ENCODE results near the gene UBE4B. TPM values are rescaled to one million over a fixed set of nuclear protein-coding genes. Genes with fewer than 3 reads are reported as not detected.
"Not testable (repeated sequence)": the region's sequence is repeated elsewhere in the genome, so short reads cannot be mapped to it uniquely, and the experiment has no call there.

UBE4B gene
- total RNA-seq, 1 experiment from 2014 or later = 20.8 TPM

GRCh38 chr1:10171105-10171767 is 138.5 kb downstream of the UBE4B start:
- no peak for DNase-seq (ENCODE audit: low read depth)

- DNase-seq (ENCODE audit: low read depth) = no peak
These were observed 139.4 kb downstream of the UBE4B start for GRCh38 chr1:10171995-10172669.

DNA sequence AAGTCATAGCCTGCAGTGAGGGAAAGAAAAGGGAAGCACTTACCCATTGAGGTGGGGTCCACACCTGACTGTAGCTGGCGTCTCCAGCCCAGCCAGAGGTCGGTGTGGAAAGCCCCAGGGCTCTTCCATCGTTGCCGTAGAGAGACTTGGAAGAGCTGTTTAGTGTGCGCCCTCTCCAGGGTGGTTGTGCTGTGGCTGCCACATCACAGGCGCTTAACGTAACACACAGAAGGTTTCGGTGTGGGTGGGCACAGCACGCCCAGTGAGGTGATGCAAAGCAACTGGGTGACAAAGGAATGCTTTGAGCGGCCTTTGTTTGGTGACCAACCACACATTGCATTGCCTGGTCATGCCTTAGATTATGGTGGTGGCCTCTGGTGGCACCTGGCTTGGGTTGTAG is 140.8 kb downstream of the UBE4B start:
- DNase-seq (ENCODE audit: low read depth) = no peak

- no peak for DNase-seq (ENCODE audit: low read depth)
These were observed 145.1 kb downstream of the UBE4B start for GRCh38 chr1:10177876-10178275.

DNA sequence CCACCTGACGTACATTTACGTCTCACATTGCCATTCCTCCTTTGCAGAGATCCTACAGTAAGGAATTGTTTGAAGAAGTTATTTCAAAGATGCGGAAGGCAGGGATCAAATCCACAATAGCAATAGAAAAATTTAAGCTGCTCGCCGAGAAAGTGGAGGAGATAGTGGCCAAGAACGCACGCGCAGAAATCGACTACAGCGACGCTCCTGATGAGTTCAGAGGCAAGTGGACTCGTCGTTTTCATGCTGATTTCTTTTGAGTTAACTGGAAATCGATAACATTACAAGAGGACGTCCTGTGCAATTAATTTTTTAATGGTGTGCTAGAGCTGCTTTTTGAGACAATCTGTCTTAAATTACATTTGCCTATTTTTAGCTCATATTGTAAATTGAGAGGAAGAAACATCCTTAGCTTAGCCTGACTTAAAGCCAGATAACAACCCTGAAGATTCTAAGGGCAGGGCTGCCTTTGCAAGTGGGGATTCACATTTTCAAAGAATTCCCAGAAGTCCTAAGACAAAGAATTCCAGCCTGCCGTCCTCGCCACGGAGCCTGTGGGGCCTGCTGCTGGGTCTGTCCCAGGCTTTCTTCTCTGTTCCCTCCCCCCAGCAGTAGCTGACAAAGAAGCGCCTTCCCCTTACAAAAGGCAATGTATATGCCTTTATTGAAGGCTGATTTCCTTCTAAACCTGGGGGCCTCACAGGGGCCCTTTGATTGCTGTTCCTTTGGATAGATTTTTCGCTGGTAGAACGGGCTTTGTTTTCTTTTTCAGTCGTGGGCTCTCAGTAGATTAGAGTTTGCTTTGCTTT is 146.0 kb downstream of the UBE4B start:
- no peak for DNase-seq (ENCODE audit: low read depth)

DNA sequence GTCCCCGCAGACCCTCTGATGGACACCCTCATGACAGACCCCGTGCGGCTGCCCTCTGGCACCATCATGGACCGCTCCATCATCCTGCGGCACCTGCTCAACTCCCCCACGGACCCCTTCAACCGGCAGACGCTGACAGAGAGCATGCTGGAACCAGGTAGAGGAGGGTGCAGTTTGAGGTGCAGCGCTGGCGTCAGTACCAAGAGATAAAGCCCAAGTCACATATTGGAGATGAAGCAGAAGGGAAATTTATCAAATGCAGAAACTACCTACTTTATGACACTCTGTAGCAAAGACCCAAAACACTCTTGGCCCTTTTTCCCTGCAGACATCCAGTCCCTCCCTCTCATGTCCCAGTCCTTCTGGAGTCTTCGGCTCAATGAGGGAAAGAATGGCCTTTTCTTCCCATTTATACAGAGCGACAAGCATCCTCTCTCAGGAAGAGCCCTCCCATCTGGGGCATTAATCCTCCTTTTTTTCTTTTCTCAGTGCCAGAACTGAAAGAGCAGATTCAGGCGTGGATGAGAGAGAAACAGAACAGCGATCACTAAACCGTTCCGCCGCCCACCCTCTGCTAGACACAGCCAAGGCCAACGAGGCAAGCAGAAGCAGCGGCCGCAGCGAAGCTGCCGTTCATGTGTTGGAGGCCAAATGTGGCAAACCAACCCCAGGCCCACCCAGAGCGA is 146.8 kb downstream of the UBE4B start:
- no peak for DNase-seq (ENCODE audit: low read depth)

- DNase-seq (ENCODE audit: low read depth) = no peak
These were observed 148.4 kb downstream of the UBE4B start for GRCh38 chr1:10181154-10181553.

- DNase-seq (ENCODE audit: low read depth) = no peak
These were observed 153.0 kb downstream of the UBE4B start for GRCh38 chr1:10185759-10186158.

DNA sequence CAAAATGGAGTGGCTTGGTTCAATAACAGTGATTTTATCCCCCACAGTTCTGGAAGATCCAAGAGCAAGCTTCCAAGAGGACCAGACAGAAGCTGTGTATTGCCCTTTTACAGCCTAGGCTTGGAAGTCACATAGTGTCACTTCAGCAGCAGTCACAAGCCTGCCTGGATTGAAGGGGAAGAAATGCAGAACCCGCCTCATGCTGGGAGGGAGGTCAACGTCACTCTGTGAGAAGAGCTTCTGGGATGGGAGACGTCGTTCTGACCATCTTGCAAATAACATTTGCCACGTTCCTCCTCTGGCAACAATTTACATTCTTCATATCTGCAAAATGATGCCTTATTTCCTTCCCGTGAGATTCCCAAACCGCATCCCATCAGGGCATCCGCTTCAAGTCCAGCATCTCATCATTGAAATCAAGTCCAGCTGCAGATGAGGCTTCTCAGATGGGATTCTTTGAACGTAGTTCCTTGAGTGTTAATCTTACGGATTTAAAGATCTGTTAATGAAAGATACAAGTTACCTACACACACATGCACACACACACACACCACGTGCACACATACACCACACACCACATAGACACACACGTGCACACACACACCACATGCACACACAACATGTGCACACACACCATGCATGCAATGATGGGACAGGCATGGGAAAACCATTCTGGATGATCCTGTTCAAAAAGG is 153.7 kb downstream of the UBE4B start:
- DNase-seq (ENCODE audit: low read depth) = no peak

DNA sequence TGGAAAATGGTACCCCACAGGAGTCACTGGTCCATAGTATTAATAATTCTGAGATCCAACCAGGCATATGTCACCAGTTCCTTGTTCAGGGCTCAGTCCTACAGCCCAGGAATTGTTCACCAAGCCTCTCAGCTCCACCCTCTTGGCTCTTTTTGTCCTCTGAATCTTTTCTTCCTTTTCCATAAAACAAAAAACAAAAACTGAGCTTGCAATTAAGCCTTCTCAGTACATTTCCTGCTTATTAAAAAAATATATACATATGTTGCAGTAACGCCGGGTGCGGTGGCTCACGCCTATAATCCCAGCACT is 154.2 kb downstream of the UBE4B start:
- no peak for DNase-seq (ENCODE audit: low read depth)

DNA sequence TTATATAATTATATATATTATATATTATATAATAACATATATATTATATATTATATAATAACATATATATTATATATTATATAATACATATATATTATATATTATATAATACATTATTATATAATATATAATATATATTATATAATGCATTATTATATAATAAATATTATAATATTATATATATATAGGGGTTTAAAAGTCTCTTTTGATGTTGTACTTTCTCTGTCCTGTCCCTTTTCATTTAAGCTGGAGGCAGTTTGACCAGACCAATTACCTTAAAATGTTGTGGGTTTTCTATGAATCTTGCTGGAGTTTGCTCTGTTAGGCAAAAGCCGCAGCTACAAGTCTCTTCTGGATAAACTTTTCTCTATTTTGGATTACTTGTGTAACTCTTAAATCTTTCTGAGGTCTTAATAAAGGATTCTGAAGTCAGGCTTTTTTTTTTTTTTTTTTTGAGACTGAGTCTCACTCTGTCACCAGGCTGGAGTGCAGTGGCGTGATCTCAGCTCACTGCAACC is 155.4 kb downstream of the UBE4B start:
- no peak for DNase-seq (ENCODE audit: low read depth)

DNA sequence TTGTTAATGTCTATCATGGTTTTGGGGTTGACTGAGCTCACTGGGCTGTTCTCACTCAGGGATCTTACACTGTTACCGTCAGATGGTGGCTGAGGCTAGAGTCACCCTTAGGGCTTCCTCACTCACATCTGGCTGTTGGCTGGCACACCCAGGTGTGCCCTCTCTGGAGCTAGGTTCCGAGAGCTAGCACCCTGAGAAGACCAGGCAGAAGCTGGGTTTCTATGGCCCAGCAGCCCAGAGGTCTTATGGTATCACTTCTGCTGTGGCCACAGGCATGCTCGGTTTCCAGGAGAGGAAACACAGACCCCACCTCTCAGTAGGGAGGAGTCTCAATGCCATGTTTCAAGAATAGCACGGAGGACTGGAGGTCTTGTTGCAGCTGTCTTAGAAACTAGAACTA is 156.9 kb downstream of the UBE4B start:
- DNase-seq (ENCODE audit: low read depth) = no peak

DNA sequence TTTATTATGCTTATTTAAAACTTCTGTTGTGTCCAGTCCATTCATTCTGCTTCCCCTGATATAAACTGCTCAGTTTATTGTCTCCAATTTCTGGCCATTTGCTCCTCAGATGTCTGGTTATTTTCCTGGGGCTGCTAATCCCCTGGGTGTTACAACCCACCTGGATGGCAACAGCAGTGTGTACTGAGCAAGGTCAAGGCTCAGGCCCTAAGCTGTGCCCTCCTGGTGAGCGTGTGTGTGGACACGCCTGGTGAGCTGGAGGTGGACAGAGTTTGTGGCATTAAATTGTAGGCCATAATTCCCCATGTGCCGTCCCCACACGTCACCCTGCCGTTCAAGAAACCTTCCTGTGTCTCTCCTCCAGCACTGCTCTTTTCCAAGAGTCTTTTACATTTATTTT is 159.5 kb downstream of the UBE4B start:
- no peak for DNase-seq (ENCODE audit: low read depth)

DNA sequence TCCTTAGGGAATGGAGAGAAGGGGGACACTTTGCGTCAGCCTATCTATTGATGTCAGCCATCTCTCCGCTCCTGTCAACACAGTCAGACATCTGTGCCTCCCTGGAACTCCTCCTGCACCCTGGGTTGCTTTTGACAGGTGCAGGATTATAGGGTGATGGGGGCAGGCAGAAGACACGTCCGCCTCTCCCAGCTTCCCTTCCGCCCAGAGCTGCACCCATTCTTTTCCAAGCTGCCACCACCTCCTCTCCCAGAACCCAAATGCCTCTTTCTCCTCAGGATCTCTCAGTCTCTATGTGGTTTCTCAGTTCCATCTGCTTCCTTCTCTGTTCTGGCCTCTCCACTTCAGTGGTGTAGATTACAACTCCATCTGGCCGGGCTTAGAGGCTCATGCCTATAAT is 160.5 kb downstream of the UBE4B start:
- DNase-seq (ENCODE audit: low read depth) = no peak

GRCh38 chr1:10195570-10195969 is 162.8 kb downstream of the UBE4B start:
- DNase-seq (ENCODE audit: low read depth) = peak; percentile 59

DNA sequence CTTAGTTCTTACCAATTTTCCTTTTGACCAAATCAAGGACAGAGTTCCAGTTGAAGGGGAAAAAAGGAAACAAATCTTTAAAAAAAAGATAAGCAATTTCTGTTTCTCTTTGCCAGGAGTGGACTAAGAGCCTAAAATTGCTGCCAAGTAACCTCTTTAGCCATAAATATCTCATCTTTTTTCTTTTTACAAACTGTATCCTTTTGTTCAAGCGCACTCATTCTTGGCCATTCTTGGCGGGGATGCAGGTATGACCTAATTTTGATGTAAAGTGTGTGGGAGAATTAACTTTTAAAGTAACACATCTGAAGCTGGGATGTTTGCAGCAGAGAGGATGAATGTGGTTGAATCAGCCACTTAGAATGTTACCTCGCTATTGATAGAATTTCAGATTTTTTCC is 164.2 kb downstream of the UBE4B start:
- peak; percentile 17 for DNase-seq (ENCODE audit: low read depth)

GRCh38 chr1:10200620-10201019 is 167.9 kb downstream of the UBE4B start:
- DNase-seq (ENCODE audit: low read depth) = no peak

DNA sequence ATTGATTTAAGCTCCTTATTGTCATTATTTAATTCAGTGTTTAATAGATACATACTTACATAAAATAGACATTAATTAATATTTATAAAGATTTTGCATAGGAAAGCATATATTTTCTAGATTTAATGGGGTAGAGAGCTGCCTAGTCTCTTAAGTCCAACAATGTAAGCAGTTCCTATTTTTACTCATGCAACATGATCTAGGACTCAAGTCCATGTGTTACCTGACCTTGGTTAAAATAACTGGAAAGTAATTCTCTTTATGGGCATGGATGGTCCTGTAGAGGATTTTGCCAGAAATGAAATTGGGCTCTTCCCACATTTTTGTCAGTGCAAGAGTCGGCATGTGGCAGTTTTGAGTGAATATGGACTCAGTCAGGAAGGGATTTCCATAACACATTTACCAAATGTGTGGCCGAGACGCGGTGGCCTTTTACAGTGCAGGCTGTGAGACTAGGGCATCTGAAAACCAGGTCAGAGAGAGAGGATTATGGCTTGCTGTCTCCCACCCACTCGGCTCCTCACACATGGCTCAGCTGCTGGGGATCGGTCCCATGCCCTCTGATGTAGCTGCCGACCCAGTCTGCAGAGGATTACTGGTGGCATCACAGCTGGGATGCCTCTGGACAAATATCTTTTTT is 171.4 kb downstream of the UBE4B start:
- DNase-seq (ENCODE audit: low read depth) = no peak

GRCh38 chr1:10205206-10205605 is 172.4 kb downstream of the UBE4B start:
- not testable (repeated sequence) for DNase-seq (ENCODE audit: low read depth)

- DNase-seq (ENCODE audit: low read depth) = no peak
These were observed 175.1 kb downstream of the UBE4B start for GRCh38 chr1:10207810-10208209.

DNA sequence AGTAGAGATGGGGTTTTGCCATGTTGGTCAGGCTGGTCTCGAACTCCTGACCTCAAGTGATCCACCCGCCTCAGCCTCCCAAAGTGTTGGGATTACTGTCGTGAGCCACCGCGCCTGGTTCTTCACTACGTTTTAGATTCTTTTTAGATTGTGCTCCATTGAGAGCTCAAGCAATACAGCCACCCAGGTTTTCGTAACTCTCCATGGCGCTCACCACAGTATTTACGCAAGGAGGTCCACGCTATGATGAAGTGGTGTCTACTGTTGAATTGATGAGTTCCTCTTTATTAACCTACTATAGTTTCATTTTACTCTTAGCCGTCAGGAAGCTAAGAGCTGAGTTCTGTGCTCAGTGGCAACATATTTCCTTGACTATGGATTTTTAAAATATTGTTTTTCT is 175.8 kb downstream of the UBE4B start:
- no peak for DNase-seq (ENCODE audit: low read depth)

Measured in HT1080 (cell line).